SH-SY5Y (cell line): ENCODE measurements around the gene DOK4.

Experiments
- GATA2 ChIP-seq: IDR thresholded peaks from 2 replicates; pipeline ENCODE4 v1.6.1; 2011; ENCODE audit warnings: mild to moderate bottlenecking, low read depth, low read length
- GATA3 ChIP-seq: IDR thresholded peaks from 2 replicates; pipeline ENCODE4 v1.6.1; 2011; ENCODE audit warnings: low read depth, mild to moderate bottlenecking, low read length, moderate library complexity

GRCh38 chr16:57527610-57528360, 41.5 kb upstream of the DOK4 start:
- no peak for TF ChIP-seq GATA2
- TF ChIP-seq GATA3: no peak
